GM11168 (cell line): ENCODE measurements around the gene KIAA1191.

Source experiments
- in situ Hi-C: fragments of 300-500 bp; cut with MboI; formaldehyde crosslinking; loops from one replicate; pipeline ENCODE4 v1.12.0; 2022; ENCODE audit warnings: low sequenced_read_pairs; ENCODE audit not compliant: unreplicated experiment

The KIAA1191 gene

GRCh38 chr5:176368726-176369125, 7.2 kb upstream of the KIAA1191 start:
- in situ Hi-C loops = no loop called here

- in situ Hi-C loops = no loop called here
Measured at GRCh38 chr5:176366232-176366894, 4.8 kb upstream of the KIAA1191 start.

DNA sequence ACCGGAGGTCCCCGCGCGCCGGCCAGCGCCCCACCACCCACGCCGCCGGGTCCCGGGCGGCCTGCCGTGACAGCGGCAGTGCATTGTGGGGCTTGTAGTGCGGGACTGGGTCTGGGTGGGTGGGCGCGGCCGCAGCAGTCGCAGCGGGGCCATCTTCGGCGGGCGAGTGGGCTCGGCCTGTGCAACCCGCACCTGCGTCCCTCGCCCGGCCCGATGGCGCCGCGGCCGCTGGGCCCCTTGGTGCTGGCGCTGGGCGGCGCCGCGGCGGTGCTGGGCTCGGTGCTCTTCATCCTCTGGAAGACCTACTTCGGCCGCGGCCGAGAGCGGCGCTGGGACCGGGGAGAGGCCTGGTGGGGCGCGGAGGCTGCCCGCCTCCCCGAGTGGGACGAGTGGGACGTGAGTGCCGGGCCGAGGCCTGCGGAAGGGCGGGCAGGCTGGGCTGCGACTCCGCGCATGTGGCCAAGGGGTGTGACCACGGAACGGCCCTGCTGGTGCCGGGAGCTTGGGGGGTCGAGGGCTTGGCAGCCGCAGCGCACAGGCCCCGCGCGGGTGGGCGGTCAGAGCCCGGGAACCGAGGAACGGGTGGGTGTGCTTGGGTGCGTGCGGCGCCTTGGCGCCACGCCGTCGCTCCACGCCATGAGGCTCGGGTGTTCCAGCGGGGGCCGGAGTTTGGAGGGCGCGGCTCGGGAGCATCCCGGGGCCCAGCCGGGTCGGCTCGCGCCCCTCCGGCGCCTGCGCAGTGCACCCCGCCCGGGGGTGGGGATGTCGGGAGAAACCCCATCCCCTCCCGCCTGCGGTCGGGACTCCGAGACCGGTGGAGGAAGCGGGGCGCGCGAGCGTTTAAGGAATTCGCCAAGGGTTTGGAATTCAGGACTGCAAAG, 4.0 kb upstream of the KIAA1191 start, which contains the start of gene ARL10:
ARL10 (plus strand) TSS at position 137 of the 881 bp plus-strand sequence; CDS start at position 214, 77 bp downstream.
- in situ Hi-C loops = no loop called here

GRCh38 chr5:176364765-176365350, 3.3 kb upstream of the KIAA1191 start:
- in situ Hi-C loops = no loop called here

DNA sequence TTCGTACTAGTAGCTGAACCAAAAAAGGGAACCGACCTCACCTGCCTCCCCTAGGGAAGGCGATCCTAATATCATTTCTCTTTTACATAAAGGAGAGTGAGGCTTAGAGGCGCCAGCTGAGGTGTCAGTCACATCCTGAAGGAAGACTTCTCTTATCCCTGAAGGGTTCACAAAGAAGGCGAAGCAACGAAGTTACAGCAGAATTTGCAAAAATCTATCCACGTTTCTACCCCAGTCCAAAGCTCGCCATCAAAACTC, 598 bp upstream of the KIAA1191 start:
- in situ Hi-C loops = no loop called here

DNA sequence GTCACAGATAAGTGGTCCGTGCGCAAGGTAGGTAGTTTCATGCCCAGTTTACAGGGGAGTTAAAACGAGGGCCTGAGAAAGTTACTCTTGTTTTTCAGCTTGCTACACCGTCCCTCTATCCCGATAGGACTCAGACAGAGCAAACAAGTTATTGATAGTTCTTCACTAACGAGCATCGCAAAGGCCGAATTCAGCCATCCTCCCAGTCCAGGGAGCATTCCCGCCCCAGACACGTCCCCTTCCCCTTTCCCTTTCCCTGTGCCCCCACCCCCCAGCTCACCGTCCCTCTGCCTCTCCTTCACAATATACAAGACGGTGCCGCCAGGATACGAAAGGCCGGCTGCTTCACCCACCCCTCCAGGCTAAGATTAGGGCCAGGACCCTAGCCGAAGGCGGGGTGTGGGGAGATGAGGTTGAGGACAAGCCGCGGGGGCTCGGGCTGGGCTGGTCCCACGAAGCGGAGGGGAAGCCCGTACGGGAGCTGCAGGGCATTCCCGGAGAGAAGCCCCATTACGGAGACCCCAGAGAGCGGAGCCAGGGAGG, 599 bp downstream of the KIAA1191 start:
- in situ Hi-C loops = no loop called here

- in situ Hi-C loops = no loop called here
Measured at GRCh38 chr5:176359658-176360057, 1.9 kb downstream of the KIAA1191 start.

- in situ Hi-C loops = no loop called here
Measured at GRCh38 chr5:176356179-176356566, 5.4 kb downstream of the KIAA1191 start.

DNA sequence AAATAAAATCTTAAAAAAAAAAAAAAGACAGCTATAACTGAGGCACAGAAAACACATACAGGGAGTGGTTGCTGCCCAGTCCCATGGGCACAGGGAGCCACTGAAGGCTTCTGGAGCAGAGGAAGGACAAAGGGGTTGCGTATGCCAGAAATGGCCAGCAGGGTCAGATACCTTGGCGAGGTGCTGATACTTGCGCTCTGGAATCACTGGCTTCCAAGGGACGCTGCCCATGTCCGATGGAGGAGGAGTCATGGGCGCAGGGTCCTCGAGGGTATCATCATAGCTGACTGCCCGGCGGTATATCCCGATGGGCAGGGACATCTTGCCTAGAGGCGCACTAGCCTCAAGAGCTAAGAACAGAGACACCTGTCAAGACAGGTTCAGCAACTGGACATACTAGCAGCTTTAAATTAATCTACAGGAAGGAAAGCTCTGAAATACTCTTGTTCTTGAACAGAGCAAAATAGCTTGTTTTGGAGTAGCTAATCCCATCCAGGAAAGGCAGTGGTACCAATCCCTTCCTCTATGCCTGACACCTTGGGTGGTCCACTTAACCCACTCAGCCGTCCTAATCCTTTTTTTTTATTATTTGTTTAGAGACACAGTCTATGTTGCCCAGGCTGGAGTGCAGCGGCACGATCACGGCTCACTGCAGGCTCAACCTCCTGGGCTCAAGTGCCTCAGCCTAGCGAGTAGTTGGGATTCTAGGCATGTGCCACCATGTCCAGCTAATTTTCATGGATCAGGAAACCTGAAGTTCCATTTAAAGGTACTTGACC, 6.0 kb downstream of the KIAA1191 start:
- in situ Hi-C loops = no loop called here

- in situ Hi-C loops = no loop called here
Measured at GRCh38 chr5:176353533-176353932, 8.0 kb downstream of the KIAA1191 start.

DNA sequence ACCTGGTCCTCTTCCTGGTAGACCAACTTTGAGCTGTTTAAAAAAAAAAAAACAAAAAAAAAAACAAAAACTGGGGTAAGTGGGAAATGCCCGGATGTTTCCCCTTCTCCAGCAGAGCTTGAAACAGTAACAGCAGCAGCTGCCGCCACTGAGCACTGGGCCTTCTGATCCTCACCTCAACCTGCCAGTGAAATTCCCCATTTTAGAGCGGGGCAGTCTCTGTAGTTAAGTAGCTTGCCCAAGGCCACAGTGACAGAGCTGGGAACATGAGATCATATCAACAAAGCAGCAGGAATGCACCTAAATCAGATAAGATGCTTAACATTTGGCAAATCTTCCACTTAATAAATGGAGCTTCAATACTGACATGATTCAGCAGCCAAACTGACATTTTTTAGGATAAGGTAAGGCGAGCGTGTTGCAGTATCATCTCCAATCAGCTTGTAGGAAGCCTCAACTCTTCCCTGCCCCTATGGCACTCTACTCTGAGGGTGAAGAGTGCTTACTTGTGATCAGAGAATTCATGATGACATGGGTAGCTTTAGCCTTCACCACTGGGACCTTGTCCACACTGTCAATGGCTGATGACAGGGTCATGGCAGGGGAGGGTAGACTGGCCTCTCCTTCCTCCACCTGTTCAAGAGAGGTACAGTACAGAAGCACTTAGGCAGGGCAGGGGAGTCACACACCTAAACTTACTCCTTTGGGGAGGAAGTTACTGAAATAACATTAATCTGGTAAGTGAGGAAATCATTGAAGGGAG, 9.3 kb downstream of the KIAA1191 start:
- in situ Hi-C loops = no loop called here

DNA sequence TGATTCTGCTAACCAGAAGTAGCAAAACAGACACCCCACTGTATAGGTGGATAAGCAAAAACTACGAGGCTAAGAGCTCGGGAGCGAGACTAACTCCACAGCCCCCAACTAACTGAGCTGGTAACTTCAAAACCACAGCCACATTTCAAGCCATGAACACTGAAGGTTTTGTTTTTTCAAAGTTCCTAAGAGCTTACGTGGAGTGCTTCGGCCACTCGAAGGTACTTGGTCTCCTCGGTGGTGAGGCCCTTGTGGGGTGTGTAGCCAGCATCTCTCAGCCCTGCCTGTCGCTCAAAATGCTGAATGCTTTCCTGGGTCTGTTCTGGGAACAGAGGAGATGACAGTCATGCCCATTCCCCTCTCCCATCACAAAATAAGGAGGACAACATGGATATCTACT, 11.1 kb downstream of the KIAA1191 start:
- in situ Hi-C loops = no loop called here

DNA sequence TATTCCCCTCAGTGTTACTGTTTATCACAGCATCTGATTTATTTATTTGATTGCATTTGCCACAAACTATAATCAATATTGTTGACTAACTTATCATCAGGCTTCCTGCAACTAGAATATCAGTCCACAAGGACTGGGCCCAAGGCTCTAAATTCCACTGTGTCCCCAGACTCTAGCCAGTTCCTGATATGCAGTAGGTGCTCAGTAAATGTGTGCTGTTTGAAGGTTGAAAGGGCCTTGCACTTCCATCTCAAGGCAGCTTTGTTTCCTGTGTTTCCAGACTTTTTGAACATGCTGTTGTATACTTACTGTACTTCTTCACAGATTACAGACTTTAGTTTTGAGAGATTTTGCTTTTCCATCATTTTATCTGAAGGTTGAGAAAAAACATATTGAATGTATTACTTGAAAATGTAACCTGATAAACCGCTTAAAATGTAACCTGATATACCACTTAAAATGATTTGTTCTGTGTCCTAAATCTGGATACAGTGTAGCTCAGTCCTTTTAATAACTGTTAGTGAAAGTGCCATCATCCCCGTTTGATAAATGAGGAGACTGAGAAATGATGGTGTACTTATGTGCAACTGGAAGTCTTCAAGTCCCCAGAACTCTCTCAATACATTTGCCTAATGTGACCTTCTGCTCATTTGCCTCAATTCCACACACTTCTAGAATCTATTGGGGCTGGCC, 18.7 kb downstream of the KIAA1191 start:
- in situ Hi-C loops = no loop called here

GRCh38 chr5:176342158-176342483, 19.4 kb downstream of the KIAA1191 start:
- in situ Hi-C loops = no loop called here

GRCh38 chr5:176341325-176342157, 20.0 kb downstream of the KIAA1191 start:
- in situ Hi-C loops = no loop called here

- in situ Hi-C loops = no loop called here
Measured at GRCh38 chr5:176339304-176339703, 22.3 kb downstream of the KIAA1191 start.

DNA sequence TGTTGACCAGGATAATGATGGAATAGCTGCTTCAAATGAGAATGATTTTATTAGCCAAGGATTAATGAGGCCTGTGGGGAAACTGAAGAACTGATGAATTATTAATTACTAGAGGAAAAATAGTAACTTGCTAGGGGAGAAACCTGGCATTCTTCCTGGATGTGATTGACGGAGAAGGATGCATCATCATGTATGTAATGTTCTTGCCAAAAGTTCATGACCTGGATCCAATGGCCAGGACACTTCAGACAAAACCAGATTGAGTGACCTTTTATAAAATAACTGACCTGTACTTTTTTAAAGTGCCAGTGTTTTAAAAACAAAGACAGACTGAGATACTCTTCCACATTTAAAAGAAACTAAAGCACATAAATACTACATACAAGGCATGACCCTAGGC, 23.7 kb downstream of the KIAA1191 start:
- in situ Hi-C loops = no loop called here

DNA sequence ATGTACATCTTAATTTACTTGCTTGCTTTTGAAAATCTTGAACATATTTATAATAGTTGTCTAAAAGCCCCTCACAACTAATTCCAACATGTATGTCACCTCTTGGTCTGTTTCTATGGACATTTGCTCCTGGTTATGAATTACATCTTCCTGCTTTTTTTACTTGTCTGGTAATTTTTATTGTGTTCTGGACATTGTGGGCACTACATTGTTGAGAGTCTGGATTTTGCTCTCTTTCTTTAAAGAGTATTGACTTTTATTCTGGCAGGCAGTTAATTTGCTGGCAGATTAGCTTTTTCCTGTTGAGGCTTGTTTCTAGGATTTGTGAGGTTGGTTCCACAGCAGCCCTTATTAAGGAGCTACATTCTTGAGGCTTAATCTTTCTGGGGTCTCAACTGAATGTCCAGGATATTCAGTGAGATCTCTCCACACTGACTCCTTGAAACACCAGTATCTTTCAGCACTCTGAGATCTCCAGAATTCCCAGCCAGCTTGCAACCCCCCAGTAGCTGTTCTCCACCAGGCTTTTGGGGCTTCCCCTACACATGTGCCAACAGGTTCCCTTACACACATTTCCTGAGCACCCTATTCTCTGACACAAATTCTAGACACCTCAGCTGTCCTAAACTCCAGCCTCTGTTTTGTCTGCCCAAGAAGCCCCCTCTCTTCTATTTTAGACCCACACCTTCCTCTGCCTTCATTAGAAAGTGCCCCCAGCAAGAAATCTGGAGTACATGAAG, 27.4 kb downstream of the KIAA1191 start:
- in situ Hi-C loops = no loop called here
